SK-N-MC (cell line): ENCODE results near the gene CACNA1C.

Experiments used
- DNase-seq: peaks from one replicate; pipeline ENCODE4 v3.0.0-alpha.2; 2011; ENCODE audit warnings: low read depth, low spot score
- H3K27ac ChIP-seq: fragments of 200-600 bp; sonication (generic); 2 replicates; pipeline ENCODE4 v1.5.1; 2016; ENCODE audit warnings: mixed run types
- H3K36me3 ChIP-seq: fragments of 200-600 bp; sonication (generic); 2 replicates; pipeline ENCODE4 v1.6.1; 2017; ENCODE audit warnings: antibody characterized with exemption, low read length, mixed read lengths; ENCODE audit not compliant: insufficient read depth
- H3K4me3 ChIP-seq: fragments of 200-600 bp; sonication (generic); 2 replicates; pipeline ENCODE4 v1.5.1; 2016
- H3K9ac ChIP-seq: fragments of 200-600 bp; sonication (generic); 2 replicates; pipeline ENCODE4 v1.8.0; 2017; ENCODE audit warnings: mixed run types, mixed read lengths; ENCODE audit not compliant: insufficient read length
- H3K9me3 ChIP-seq: fragments of 200-600 bp; sonication (generic); 2 replicates; pipeline ENCODE4 v1.6.1; 2017; ENCODE audit warnings: low read depth, mild to moderate bottlenecking, antibody characterized with exemption, low read length, moderate library complexity, mixed read lengths
- EZH2 ChIP-seq: fragments of 200-600 bp; sonication (generic); IDR thresholded peaks from one replicate; pipeline ENCODE4 v1.6.1; 2017; ENCODE audit warnings: antibody characterized with exemption
- FOXP2 ChIP-seq: optimal IDR thresholded peaks from 2 replicates; pipeline ENCODE3; 2011; ENCODE audit warnings: mild to moderate bottlenecking, moderate library complexity; ENCODE audit not compliant: insufficient read depth; ENCODE audit errors: extremely low read length, control extremely low read depth
- POLR2AphosphoS5 ChIP-seq: IDR thresholded peaks from 2 replicates; pipeline ENCODE4 v1.6.1; 2012; ENCODE audit warnings: mild to moderate bottlenecking, low read depth, low read length, borderline replicate concordance

CACNA1C gene

GRCh38 chr12:2301531-2302461, 249.0 kb downstream of the CACNA1C start:
- TF ChIP-seq FOXP2 (no peak), EZH2 (no peak), POLR2AphosphoS5 (no peak)
- Histone ChIP-seq H3K27ac (peak overlapping the region; percentile 90), H3K9me3 (no peaks in the 10 kb centered on the region), H3K4me3 (peak overlapping the region; percentile 60), H3K36me3 (no peaks in the 10 kb centered on the region), H3K9ac (peak overlapping the region; percentile 65)
- no peak for DNase-seq

- no peak for DNase-seq
- Histone ChIP-seq H3K4me3 (no peak overlapping the region), H3K36me3 (no peaks in the 10 kb centered on the region), H3K9ac (no peak overlapping the region), H3K27ac (no peak overlapping the region), H3K9me3 (no peaks in the 10 kb centered on the region)
- TF ChIP-seq EZH2 (no peak), FOXP2 (no peak), POLR2AphosphoS5 (no peak)
Measured at GRCh38 chr12:2302711-2303580, 250.2 kb downstream of the CACNA1C start.

- Histone ChIP-seq H3K27ac (no peak overlapping the region), H3K9ac (no peak overlapping the region), H3K4me3 (no peak overlapping the region), H3K36me3 (0 out of 2 replicates have a peak, but pooled peaks cover 2% of the 10 kb centered on the region), H3K9me3 (peaks cover 5% of the 10 kb centered on the region)
- no peak for TF ChIP-seq POLR2AphosphoS5
- no peak for TF ChIP-seq FOXP2
- TF ChIP-seq EZH2 = no peak
- no peak for DNase-seq
Measured at GRCh38 chr12:2304223-2304622, 251.4 kb downstream of the CACNA1C start.

- Histone ChIP-seq H3K27ac (peak overlapping the region; percentile 3; the same call in 1 of the 2 replicates), H3K36me3 (0 out of 2 replicates have a peak, but pooled peaks cover 2% of the 10 kb centered on the region), H3K4me3 (peak overlapping the region; percentile 36), H3K9ac (peak overlapping the region; percentile 5), H3K9me3 (peaks cover 5% of the 10 kb centered on the region)
- no peak for TF ChIP-seq FOXP2
- no peak for TF ChIP-seq EZH2
- no peak for TF ChIP-seq POLR2AphosphoS5
- DNase-seq = no peak
Measured at GRCh38 chr12:2306012-2306411, 253.2 kb downstream of the CACNA1C start.

- 0 out of 2 replicates have a peak, but pooled peaks cover 2% of the 10 kb centered on the region for H3K36me3 ChIP-seq
- H3K9ac ChIP-seq = no peak overlapping the region
- no peak for TF ChIP-seq POLR2AphosphoS5
- H3K27ac ChIP-seq = peak overlapping the region; percentile 3; the same call in 1 of the 2 replicates
- no peak for DNase-seq
- peaks cover 5% of the 10 kb centered on the region for H3K9me3 ChIP-seq
- H3K4me3 ChIP-seq = no peak overlapping the region
Measured at GRCh38 chr12:2306735-2307134, 253.9 kb downstream of the CACNA1C start.

GRCh38 chr12:2307550-2307949, 254.8 kb downstream of the CACNA1C start:
- Histone ChIP-seq H3K27ac (no peak overlapping the region), H3K9ac (no peak overlapping the region), H3K36me3 (0 out of 2 replicates have a peak, but pooled peaks cover 2% of the 10 kb centered on the region), H3K4me3 (no peak overlapping the region), H3K9me3 (peaks cover 5% of the 10 kb centered on the region)
- TF ChIP-seq FOXP2 = no peak
- no peak for TF ChIP-seq POLR2AphosphoS5
- no peak for TF ChIP-seq EZH2
- no peak for DNase-seq

- Histone ChIP-seq H3K9me3 (peaks cover 5% of the 10 kb centered on the region), H3K27ac (0 out of 2 replicates have a peak overlapping the region, but pooled peaks have one; percentile 42), H3K36me3 (0 out of 2 replicates have a peak, but pooled peaks cover 2% of the 10 kb centered on the region), H3K9ac (no peak overlapping the region), H3K4me3 (no peak overlapping the region)
- DNase-seq = no peak
- TF ChIP-seq FOXP2 = no peak
- no peak for TF ChIP-seq EZH2
- TF ChIP-seq POLR2AphosphoS5 = no peak
Measured at GRCh38 chr12:2309647-2310046, 256.9 kb downstream of the CACNA1C start.

- H3K9me3 ChIP-seq = peaks cover 5% of the 10 kb centered on the region
- H3K36me3 ChIP-seq = 0 out of 2 replicates have a peak, but pooled peaks cover 2% of the 10 kb centered on the region
- peak overlapping the region; percentile 40 for H3K9ac ChIP-seq
- no peak for TF ChIP-seq EZH2
- TF ChIP-seq FOXP2 = peak; percentile 73
- peak; percentile 53; the same call in 1 of the 2 replicates for TF ChIP-seq POLR2AphosphoS5
- no peak for DNase-seq
- H3K27ac ChIP-seq = peak overlapping the region; percentile 95
- peak overlapping the region; percentile 58 for H3K4me3 ChIP-seq
Measured at GRCh38 chr12:2311020-2311778, 258.4 kb downstream of the CACNA1C start.
